HG02973 (cell line): Measurements from ENCODE around the gene VSIG10L2.
A peak's percentile ranks its signal among the peaks of the same experiment; 100 is the strongest.
"Not testable (repeated sequence)": the region's sequence is repeated elsewhere in the genome, so short reads cannot be mapped to it uniquely, and the experiment has no call there.

Source experiments
- ATAC-seq: cut with Tn5 transposase; IDR thresholded peaks from one replicate; pipeline ENCODE4 v1.9.1; 2021; ENCODE audit warnings: moderate library complexity; ENCODE audit not compliant: unreplicated experiment

VSIG10L2 gene

DNA sequence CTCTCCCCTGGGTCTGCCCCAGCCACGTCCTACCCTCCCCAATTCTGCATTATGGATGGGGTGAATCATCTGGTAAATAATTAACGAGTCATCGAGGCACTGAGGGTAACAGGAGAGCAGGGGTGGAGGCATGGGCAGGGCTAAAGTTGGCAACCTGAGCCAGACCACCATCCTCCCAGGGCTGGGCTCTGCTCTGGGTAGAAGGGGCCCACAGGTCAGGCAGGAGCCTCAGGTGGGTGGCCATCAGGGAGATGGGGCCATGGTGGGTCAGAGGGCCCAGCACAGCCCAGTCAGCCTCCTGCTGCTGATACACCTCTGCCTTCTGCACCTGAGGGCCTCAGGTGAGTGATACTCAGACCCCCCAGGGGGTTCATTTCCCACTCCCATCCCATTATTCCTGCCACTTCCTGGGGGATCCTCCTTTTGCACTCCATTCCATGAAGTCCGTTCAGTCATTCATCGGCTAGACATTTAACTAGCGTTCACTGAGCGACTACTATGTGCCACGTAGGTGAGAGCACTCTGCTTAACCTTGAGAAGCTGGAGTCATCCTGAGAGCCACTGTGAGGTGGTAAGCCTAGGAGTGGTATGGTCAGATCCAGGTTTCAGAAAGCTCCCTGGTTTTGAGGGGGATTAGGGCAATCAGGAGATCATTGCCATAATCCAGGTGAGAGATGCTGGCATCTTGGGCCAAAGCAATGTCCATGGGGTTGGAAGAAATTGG lies at the start of gene VSIG10L2:
Gene VSIG10L2, plus strand, starts transcription at position 248 of the 724 bp plus-strand sequence. Its CDS starts 12 bp downstream, at position 260.
- no peak for ATAC-seq

DNA sequence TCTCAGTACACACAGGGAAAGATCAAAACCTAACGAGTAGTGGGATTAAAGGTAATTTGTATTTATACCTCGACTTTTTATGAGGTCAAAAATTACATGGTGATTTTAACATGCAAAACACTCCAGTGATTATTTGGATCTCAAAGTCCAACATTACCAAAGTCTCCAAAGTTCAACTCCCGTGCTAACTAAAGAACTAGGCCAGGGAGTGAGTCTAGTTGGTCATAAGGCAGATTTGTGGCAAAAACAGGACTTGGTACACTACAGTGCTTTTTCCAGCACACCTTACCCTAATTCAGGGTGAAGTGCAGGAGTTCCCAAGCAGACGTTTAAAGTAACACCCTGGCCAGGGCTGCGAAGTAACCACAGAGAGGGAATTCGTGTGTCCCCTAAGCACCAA lies 44.0 kb upstream of the VSIG10L2 start:
- ATAC-seq: no peak

DNA sequence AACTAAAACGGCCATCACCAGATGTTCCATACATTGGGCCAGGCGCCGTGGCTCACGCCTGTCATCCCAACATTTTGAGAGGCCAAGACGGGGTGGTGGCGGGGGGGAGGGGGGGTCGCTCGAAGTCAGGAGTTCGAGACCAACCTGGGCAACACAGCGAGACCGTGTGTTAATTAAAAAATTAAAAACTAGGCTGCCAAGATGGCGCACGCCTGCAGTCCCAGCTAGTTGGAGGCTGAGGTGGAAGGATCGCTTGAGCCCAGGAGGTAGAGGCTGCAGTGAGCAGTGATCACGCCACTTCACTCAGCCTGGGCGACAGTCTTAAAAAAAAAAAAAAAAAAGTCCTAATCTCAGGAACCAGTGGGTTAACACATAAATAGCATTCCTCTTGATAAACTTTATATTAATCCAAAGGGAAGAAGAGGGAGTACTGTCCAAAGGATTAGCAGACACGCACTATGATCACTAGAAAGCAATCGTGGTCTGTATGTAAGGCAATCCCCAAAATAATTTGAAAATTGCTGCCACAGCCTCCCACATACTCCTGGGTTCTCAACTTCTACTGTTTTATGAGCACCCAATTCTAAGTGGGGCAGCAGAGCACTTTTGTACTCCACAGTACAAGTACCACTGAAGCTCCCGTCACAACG lies 43.4 kb upstream of the VSIG10L2 start:
- no peak for ATAC-seq

- ATAC-seq: peak; percentile 99
Measured at GRCh38 chr11:125902927-125903710, 42.7 kb upstream of the VSIG10L2 start, which contains the start of gene PUS3. TSS of gene PUS3 (minus strand) at chr11:125903206. CDS start at chr11:125896284, 6,922 bp downstream.

- no peak for ATAC-seq
Measured at GRCh38 chr11:125903711-125904659, 41.9 kb upstream of the VSIG10L2 start, which contains the start of gene DDX25. TSS of gene DDX25 (plus strand) at chr11:125904508. CDS start at chr11:125904518, 10 bp downstream.

DNA sequence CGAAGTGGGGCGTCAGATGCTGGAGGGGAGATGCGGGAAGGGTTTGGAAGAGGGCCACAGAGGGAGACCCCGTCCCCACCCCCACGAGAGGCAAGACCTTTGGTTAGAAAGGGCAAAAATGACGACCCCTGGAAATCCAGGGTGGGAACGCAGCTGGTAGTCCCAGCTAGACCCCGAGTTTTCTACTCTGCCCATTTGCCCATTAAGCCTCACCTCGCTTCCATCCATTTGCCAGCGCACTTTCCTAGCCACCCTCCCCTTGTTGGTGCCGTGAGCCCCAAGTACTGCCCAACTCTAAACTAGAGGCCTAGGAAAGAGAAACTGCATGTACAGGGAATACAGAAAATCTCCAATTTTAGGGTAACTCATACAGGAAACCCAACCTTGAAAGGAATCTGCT lies 41.2 kb upstream of the VSIG10L2 start:
- no peak for ATAC-seq

DNA sequence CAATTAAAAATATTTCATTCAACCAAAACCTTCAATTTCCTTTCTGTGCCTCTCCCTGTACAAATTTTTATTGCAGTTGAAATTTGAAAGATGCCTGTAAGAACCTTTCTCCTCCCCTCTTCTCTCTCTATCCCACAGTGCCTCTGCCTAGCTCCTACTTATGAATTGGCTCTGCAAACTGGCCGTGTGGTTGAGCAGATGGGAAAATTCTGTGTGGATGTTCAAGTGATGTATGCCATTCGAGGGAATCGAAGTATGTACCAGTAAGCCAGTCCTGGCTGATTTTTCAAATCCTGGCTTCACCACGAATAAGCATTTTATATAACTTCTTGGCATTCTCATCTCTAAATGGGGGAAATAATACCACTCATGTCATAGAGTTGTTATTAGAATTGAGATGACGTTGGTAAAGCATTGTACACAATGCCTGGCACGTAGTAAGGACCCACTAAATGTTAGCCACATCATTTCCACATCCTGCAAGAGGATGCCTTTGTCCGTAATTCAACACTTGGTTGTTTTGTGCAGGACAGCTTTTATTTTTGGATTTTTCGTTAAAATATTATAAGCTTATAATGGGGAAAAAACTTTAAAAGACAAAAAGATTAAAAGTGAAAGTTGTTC lies 35.5 kb upstream of the VSIG10L2 start:
- ATAC-seq: no peak

DNA sequence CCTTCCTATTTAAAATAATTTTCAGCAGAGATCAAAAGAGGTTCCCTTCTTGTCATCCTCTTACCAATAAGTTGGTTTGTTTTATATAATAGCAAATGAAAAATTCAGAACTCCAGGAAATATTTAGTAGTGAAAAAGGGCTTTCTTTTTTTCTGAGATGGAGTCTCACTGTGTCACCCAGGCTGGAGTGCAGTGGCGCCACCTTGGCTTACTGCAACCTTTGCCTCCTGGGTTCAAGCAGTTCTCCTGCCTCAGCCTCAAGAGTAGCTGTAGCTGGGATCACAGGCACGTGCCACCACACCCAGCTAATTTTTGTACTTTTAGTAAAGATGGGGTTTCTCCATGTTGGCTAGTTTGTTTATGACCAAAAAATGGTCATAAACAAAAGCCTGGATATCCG lies 31.2 kb upstream of the VSIG10L2 start:
- ATAC-seq: not testable (repeated sequence)

GRCh38 chr11:125916683-125917347 lies 29.0 kb upstream of the VSIG10L2 start:
- ATAC-seq: no peak

- ATAC-seq: no peak
Measured at GRCh38 chr11:125918140-125918840, 27.6 kb upstream of the VSIG10L2 start.

DNA sequence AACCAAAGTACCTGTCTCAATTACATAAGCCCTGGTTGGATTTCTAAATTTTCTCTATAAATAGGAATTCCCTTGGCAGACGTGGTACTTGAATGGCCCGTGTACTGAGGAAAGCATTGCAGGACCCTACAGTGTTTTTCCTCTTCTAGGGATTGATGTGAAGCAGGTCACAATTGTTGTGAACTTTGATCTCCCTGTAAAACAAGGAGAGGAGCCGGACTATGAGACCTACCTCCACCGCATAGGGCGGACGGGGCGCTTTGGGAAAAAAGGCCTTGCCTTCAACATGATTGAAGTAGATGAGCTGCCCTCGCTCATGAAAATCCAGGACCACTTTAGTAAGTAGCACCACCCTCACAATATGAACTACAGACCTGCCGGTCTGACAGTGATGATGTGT lies 24.8 kb upstream of the VSIG10L2 start:
- no peak for ATAC-seq

DNA sequence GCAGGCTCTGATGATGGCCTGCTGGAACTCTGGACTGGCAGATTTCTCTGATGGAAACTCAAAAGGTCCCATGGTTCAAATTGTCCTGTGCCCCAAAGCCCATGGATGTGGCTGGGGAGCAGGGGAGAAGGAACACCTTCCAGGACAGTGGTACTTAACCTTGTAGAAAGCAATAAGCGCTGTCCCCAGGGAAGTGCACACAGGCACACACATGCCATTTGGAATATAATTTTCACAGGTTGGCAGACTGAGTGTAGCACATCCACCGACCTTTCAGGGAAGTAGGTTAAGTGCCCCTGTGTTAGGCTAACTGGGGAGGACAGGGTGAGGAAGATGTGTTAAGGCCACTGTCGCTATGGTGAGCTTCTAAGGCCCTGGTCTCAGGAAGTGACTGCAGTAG lies 23.7 kb upstream of the VSIG10L2 start:
- ATAC-seq: no peak

DNA sequence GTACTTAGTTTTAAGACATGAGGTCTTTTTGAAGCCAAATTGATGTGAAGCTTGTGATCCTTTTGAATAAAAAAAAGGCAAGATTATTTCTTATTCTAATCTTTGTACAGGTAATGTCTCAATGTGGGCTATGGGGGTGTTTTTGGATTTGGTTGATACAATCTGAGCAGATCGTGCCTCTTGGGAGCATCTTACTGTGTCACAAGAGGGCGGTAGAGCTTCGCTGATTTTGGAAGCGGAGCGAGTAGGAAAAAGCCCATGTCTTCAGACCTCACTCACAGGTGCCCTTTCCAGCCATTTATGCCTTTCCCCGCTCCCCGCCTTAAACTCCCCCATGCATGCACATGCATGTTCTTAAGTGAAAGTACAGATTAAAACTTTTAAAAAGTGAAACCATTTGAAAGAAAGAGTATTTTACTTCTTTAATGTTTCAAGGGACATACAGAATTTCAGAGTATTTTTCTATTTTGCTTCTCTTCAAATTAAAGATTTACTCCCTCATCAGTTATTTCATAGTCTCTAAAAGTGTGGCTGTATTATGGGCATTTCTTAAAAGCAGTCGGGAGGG lies 22.7 kb upstream of the VSIG10L2 start:
- peak; percentile 79 for ATAC-seq

- no peak for ATAC-seq
Measured at GRCh38 chr11:125923633-125924032, 22.2 kb upstream of the VSIG10L2 start.

- no peak for ATAC-seq
Measured at GRCh38 chr11:125924384-125925007, 21.3 kb upstream of the VSIG10L2 start.

DNA sequence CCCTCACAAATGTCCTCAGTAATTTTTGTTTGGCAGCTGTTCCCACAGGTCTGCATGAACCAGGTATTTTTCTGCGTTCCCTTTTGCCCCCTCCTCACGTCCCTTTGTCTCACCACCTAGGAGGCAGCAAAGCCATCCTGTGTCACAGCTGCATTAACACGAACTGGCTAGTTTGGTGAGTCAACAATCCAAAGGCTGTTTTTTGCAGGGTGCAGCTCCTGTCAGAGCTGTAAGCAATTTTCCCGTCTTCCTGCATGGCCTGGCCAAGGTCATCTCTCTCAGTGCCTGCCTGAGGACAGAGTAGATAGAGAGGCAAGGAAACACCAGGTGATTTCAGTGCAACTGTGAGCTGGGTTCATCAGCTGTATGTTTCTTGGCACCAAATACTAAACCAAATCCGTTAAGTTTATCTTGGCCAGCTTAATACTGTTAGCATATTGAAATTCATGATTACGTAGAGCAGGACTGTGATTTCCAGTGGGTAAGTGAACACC lies 20.6 kb upstream of the VSIG10L2 start:
- ATAC-seq: no peak

- ATAC-seq: no peak
Measured at GRCh38 chr11:125925804-125926203, 20.0 kb upstream of the VSIG10L2 start.

DNA sequence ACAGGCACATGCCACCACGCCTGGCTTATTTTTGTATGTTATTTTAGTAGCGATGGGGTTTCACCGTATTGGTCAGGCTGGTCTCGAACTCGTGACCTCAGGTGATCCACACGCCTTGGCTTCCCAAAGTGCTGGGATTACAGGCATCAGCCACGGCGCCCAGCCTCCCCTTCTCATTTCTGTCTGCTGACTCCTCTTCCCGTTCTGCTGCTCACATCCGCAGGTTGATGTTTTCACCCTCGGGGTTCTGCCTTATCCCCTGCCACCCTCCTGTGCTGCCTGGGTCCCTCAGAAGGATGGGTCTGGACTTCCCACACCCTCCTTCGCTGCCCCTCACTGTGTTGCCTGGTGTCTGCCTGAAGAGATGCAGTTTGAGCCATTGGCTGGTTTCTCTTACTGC lies 19.2 kb upstream of the VSIG10L2 start:
- no peak for ATAC-seq
